HepG2 (cell line): ENCODE measurements around the gene ADCK2. TPM values are rescaled to one million over a fixed set of nuclear protein-coding genes. Genes with fewer than 3 reads are reported as not detected.

Source experiments
- CCAR2 ChIP-seq: fragments of 200-400 bp; formaldehyde crosslinking; optimal IDR thresholded peaks from 2 replicates; pipeline ENCODE3; 2018; ENCODE audit warnings: low read depth, mild to moderate bottlenecking, low read length, moderate library complexity
- CCDC6 ChIP-seq: sonication (generic); formaldehyde crosslinking; IDR thresholded peaks from 2 replicates; pipeline ENCODE4 v1.8.1; 2022; ENCODE audit warnings: mild to moderate bottlenecking, missing genetic modification reagents, moderate library complexity
- CHCHD3 ChIP-seq: sonication (generic); formaldehyde crosslinking; IDR thresholded peaks from 2 replicates; pipeline ENCODE4 v1.8.0; 2022; ENCODE audit warnings: mild to moderate bottlenecking, missing genetic modification reagents, moderate library complexity
- CTCF ChIP-seq: sonication (generic); formaldehyde crosslinking; IDR thresholded peaks from 2 replicates; pipeline ENCODE4 v1.5.0; 2020; ENCODE audit warnings: mild to moderate bottlenecking, missing genetic modification reagents, moderate library complexity
- ETS1 ChIP-seq: sonication (generic); formaldehyde crosslinking; IDR thresholded peaks from 2 replicates; pipeline ENCODE4 v1.4.0; 2020; ENCODE audit warnings: missing genetic modification reagents
- ETV5 ChIP-seq: IDR thresholded peaks from 2 replicates; pipeline ENCODE4 v1.6.1; 2018; ENCODE audit warnings: missing biosample characterization, missing genetic modification reagents, inconsistent platforms, borderline replicate concordance
- GABPB1 ChIP-seq: IDR thresholded peaks from 2 replicates; pipeline ENCODE4 v1.6.1; 2016; ENCODE audit warnings: mild to moderate bottlenecking, missing genetic modification reagents, moderate library complexity, missing compliant biosample characterization
- GTF3A ChIP-seq: sonication (generic); formaldehyde crosslinking; conservative IDR thresholded peaks from 2 replicates; pipeline ENCODE4 v1.4.0; 2020; ENCODE audit warnings: mild to moderate bottlenecking, missing genetic modification reagents
- ISL2 ChIP-seq: sonication (generic); formaldehyde crosslinking; IDR thresholded peaks from 2 replicates; pipeline ENCODE4 v1.5.0; 2020; ENCODE audit warnings: missing genetic modification reagents
- KDM1A ChIP-seq: IDR thresholded peaks from 2 replicates; pipeline ENCODE4 v1.6.1; 2016; ENCODE audit warnings: missing compliant biosample characterization
- PAWR ChIP-seq: sonication (generic); formaldehyde crosslinking; IDR thresholded peaks from 2 replicates; pipeline ENCODE4 v1.4.0; 2020; ENCODE audit warnings: missing genetic modification reagents, mild to moderate bottlenecking, borderline replicate concordance
- PBX2 ChIP-seq: IDR thresholded peaks from 2 replicates; pipeline ENCODE4 v1.6.1; 2016; ENCODE audit warnings: control low read depth
- SMC3 ChIP-seq: IDR thresholded peaks from 2 replicates; pipeline ENCODE4 v1.6.1; 2011; ENCODE audit warnings: low read length, improper control_type of control experiment
- TAF1 ChIP-seq: sonication (generic); formaldehyde crosslinking; IDR thresholded peaks from 2 replicates; pipeline ENCODE4 v1.4.0; 2020; ENCODE audit warnings: missing genetic modification reagents
- TEAD2 ChIP-seq: sonication (generic); formaldehyde crosslinking; IDR thresholded peaks from 2 replicates; pipeline ENCODE4 v1.9.0; 2021; ENCODE audit warnings: missing genetic modification reagents
- TFAP4 ChIP-seq: sonication (generic); IDR thresholded peaks from 2 replicates; pipeline ENCODE4 v1.6.1; 2016; ENCODE audit warnings: low read depth, borderline replicate concordance
- TIGD3 ChIP-seq: sonication (generic); formaldehyde crosslinking; IDR thresholded peaks from 2 replicates; pipeline ENCODE4 v1.5.1; 2020; ENCODE audit warnings: mild to moderate bottlenecking, missing genetic modification reagents, borderline replicate concordance
- ZBTB14 ChIP-seq: sonication (generic); formaldehyde crosslinking; IDR thresholded peaks from 2 replicates; pipeline ENCODE4 v1.4.0; 2020; ENCODE audit warnings: missing genetic modification reagents
- ZNF263 ChIP-seq: sonication (generic); formaldehyde crosslinking; IDR thresholded peaks from 2 replicates; pipeline ENCODE4 v1.4.0; 2020; ENCODE audit warnings: missing genetic modification reagents
- ZNF367 ChIP-seq: sonication (generic); formaldehyde crosslinking; IDR thresholded peaks from 2 replicates; pipeline ENCODE4 v1.4.0; 2020; ENCODE audit warnings: missing genetic modification reagents, borderline replicate concordance
- ZNF549 ChIP-seq: sonication (generic); formaldehyde crosslinking; IDR thresholded peaks from 2 replicates; pipeline ENCODE4 v1.5.0; 2020; ENCODE audit warnings: missing genetic modification reagents
- ZNF737 ChIP-seq: sonication (generic); formaldehyde crosslinking; IDR thresholded peaks from 2 replicates; pipeline ENCODE4 v1.5.0; 2020; ENCODE audit warnings: missing genetic modification reagents, mild to moderate bottlenecking, borderline replicate concordance
- ZNF768 ChIP-seq: sonication (generic); formaldehyde crosslinking; IDR thresholded peaks from 2 replicates; pipeline ENCODE4 v1.4.0; 2020; ENCODE audit warnings: missing genetic modification reagents
- polyA plus RNA-seq, 8 experiments: library from polyadenylated mRNA; depleted of rRNA in 3 of 8; stranded (reverse) in 7 of 8; unstranded in 1 of 8; fragments of >200 nt; fragmentation: Illumina TruSeq in 4 of 8; extraction: Trizol in 4 of 8; gene quantifications; 2 replicates each; pipeline versions ENCODE4 v1.2.1 to v1.2.3, GENCODE V29; 2011 to 2016; ENCODE audit warnings: low read depth in 4 of 8, missing spikeins in 1 of 8, mixed read lengths in 1 of 8; ENCODE audit not compliant: insufficient read depth in 1 of 8
- total RNA-seq, 5 experiments: library from RNA; depleted of rRNA; stranded (reverse); fragments of >200 nt; fragmentation: Illumina TruSeq; extraction: Trizol; gene quantifications; 2 replicates each; pipeline ENCODE4 v1.2.3, GENCODE V29; 2016; ENCODE audit warnings: low read depth in 1 of 5

The ADCK2 gene
- total and polyA plus RNA-seq, 2 of the 13 experiments (the other 11 are each of a cell fraction or from before 2014, with no cell fraction given) = 8.6 to 18.8 TPM

GRCh38 chr7:140696680-140697446, 24.1 kb downstream of the ADCK2 start, which contains the start of gene NDUFB2 (continued):
- TF ChIP-seq PAWR (peak; percentile 85; the same call in 1 of the 2 replicates), CCAR2 (no peak), SMC3 (no peak), ZNF768 (CRISPR knock-in tag) (peak; percentile 67), TIGD3 (CRISPR knock-in tag) (peak; percentile 65; the same call in 1 of the 2 replicates), TFAP4 (no peak), CCDC6 (CRISPR knock-in tag) (0 out of 2 replicates have a peak, but pooled peaks have one; percentile 45), CTCF (no peak), ZNF549 (CRISPR knock-in tag) (no peak), CHCHD3 (peak; percentile 91), ZNF263 (CRISPR knock-in tag) (peak; percentile 41; the same call in 1 of the 2 replicates), PBX2 (no peak), ETV5 (CRISPR knock-in tag) (peak; percentile 54), ISL2 (CRISPR knock-in tag) (peak; percentile 19; the same call in 1 of the 2 replicates), TEAD2 (CRISPR knock-in tag) (no peak), GABPB1 (CRISPR knock-in tag) (peak; percentile 88), ZNF737 (CRISPR knock-in tag) (no peak), GTF3A (CRISPR knock-in tag) (0 out of 2 replicates have a peak, but pooled peaks have one; percentile 50), ZNF367 (no peak), TAF1 (CRISPR knock-in tag) (peak; percentile 68), KDM1A (CRISPR knock-in tag) (no peak), ZBTB14 (CRISPR knock-in tag) (no peak), ETS1 (CRISPR knock-in tag) (peak; percentile 61; the same call in 1 of the 2 replicates)
